Measurements from ENCODE around the gene LSMEM2.

The LSMEM2 gene

GRCh38 chr3:50294089-50294488 lies 15.2 kb downstream of the LSMEM2 start:
- Histone ChIP-seq H3K4me1 (peaks cover 33 to 44% (median 39%) of the 10 kb centered on the region in 10 experiments), H3K4me2 (no peak overlapping the region), H3K36me3 (peaks cover 14 to 29% (median 17%) of the 10 kb centered on the region in 11 experiments), H4K20me1 (peaks cover 0 to 30% (median 14%) of the 10 kb centered on the region in 11 experiments; a peak in 12 of 22 replicates), H3K27ac (no peak overlapping the region), H3K9ac (no peak overlapping the region), H3K9me3 (replicated peaks in 1 of 11) (no peaks in the 10 kb centered on the region), H3K27me3 (no peaks in the 10 kb centered on the region), H3K4me3 (no peak overlapping the region)
- TF ChIP-seq Cebpa-rat (IDR thresholded peaks at IDR 0.05), result no peak

- H3K4me2 ChIP-seq, result no peak overlapping the region
- peaks cover 0 to 24% (median 7%) of the 10 kb centered on the region in 11 experiments; a peak in 12 of 22 replicates for H4K20me1 ChIP-seq
- H3K9ac ChIP-seq, result no peak overlapping the region
- no peak overlapping the region for H3K4me3 ChIP-seq
- peaks cover 35 to 47% (median 41%) of the 10 kb centered on the region in 10 experiments for H3K4me1 ChIP-seq
- no peaks in the 10 kb centered on the region for H3K9me3 ChIP-seq (replicated peaks in 1 of 11)
- H3K27me3 ChIP-seq, result no peaks in the 10 kb centered on the region
- no peak for TF ChIP-seq Cebpa-rat (IDR thresholded peaks at IDR 0.05)
- no peak overlapping the region for H3K27ac ChIP-seq
- H3K36me3 ChIP-seq, result peaks cover 7 to 22% (median 11%) of the 10 kb centered on the region in 11 experiments; a peak in 21 of 22 replicates
These were observed 15.9 kb downstream of the LSMEM2 start for GRCh38 chr3:50294492-50295403.

GRCh38 chr3:50295553-50296431 lies 16.9 kb downstream of the LSMEM2 start:
- H3K9me3 ChIP-seq (replicated peaks in 1 of 11), result no peaks in the 10 kb centered on the region
- H3K27me3 ChIP-seq, result no peaks in the 10 kb centered on the region
- H3K4me1 ChIP-seq, result peaks cover 39 to 47% (median 43%) of the 10 kb centered on the region in 10 experiments
- peak overlapping the region in 1 of 11 experiments; percentile 41; a peak in 1 of 22 replicates for H3K9ac ChIP-seq
- no peak overlapping the region for H3K27ac ChIP-seq
- no peak for TF ChIP-seq Cebpa-rat (IDR thresholded peaks at IDR 0.05)
- peaks cover 0 to 12% (median under 1%) of the 10 kb centered on the region in 11 experiments; a peak in 6 of 22 replicates for H3K36me3 ChIP-seq
- no peak overlapping the region for H3K4me3 ChIP-seq
- H4K20me1 ChIP-seq, result peaks cover 0 to 14% (median 0%) of the 10 kb centered on the region in 11 experiments; a peak in 5 of 22 replicates
- no peak overlapping the region for H3K4me2 ChIP-seq

- Histone ChIP-seq H3K4me2 (0 out of 22 replicates have a peak overlapping the region, but pooled peaks of 1 of the 11 experiments have one; percentile 98), H4K20me1 (peaks cover 0 to 14% (median 0%) of the 10 kb centered on the region in 11 experiments; a peak in 5 of 22 replicates), H3K27me3 (no peaks in the 10 kb centered on the region), H3K9me3 (replicated peaks in 1 of 11) (no peaks in the 10 kb centered on the region), H3K4me1 (peaks cover 34 to 47% (median 37%) of the 10 kb centered on the region in 10 experiments), H3K27ac (no peak overlapping the region), H3K4me3 (no peak overlapping the region), H3K9ac (peak overlapping the region in 1 of 11 experiments; percentile 3; a peak in 1 of 22 replicates), H3K36me3 (peaks cover 0 to 10% (median 0%) of the 10 kb centered on the region in 11 experiments; a peak in 2 of 22 replicates)
- TF ChIP-seq Cebpa-rat (IDR thresholded peaks at IDR 0.05), result no peak
These were observed 18.0 kb downstream of the LSMEM2 start for GRCh38 chr3:50296721-50297383.

GRCh38 chr3:50297384-50297775 lies 18.5 kb downstream of the LSMEM2 start:
- H3K4me1 ChIP-seq, result peaks cover 34 to 47% (median 37%) of the 10 kb centered on the region in 10 experiments
- TF ChIP-seq Cebpa-rat (IDR thresholded peaks at IDR 0.05), result no peak
- H3K36me3 ChIP-seq, result peaks cover 0 to 10% (median 0%) of the 10 kb centered on the region in 11 experiments; a peak in 2 of 22 replicates
- H3K4me3 ChIP-seq, result peak overlapping the region in 1 of 10 experiments; percentile 82; a peak in 1 of 20 replicates
- H4K20me1 ChIP-seq, result peaks cover 0 to 14% (median 0%) of the 10 kb centered on the region in 11 experiments; a peak in 5 of 22 replicates
- no peak overlapping the region for H3K27ac ChIP-seq
- H3K4me2 ChIP-seq, result peak overlapping the region in 8 of 11 experiments; percentile 95 to 99 (median 98); a peak in 11 of 22 replicates
- H3K9ac ChIP-seq, result peak overlapping the region in 2 of 11 experiments; percentile 77 to 84; a peak in 4 of 22 replicates
- H3K27me3 ChIP-seq, result no peaks in the 10 kb centered on the region
- H3K9me3 ChIP-seq (replicated peaks in 1 of 11), result no peaks in the 10 kb centered on the region

- Histone ChIP-seq H3K4me1 (peaks cover 27 to 44% (median 31%) of the 10 kb centered on the region in 10 experiments), H3K27me3 (no peaks in the 10 kb centered on the region), H3K36me3 (peaks cover 0 to 10% (median 0%) of the 10 kb centered on the region in 11 experiments; a peak in 2 of 22 replicates), H3K9ac (peak overlapping the region; percentile 75 to 87 (median 81)), H3K4me3 (peak overlapping the region; percentile 66 to 84 (median 74)), H3K27ac (peak overlapping the region; percentile 42 to 86 (median 77); a peak in 21 of 22 replicates), H3K9me3 (replicated peaks in 1 of 11) (no peaks in the 10 kb centered on the region), H4K20me1 (peaks cover 0 to 14% (median 0%) of the 10 kb centered on the region in 11 experiments; a peak in 5 of 22 replicates), H3K4me2 (peak overlapping the region; percentile 82 to 99 (median 98))
- no peak for TF ChIP-seq Cebpa-rat (IDR thresholded peaks at IDR 0.05)
These were observed 19.2 kb downstream of the LSMEM2 start for GRCh38 chr3:50297896-50298725.

GRCh38 chr3:50298836-50299637 lies 20.1 kb downstream of the LSMEM2 start, which contains the start of the genes HYAL3 and NAA80:
TSS of gene HYAL3 (minus strand) at chr3:50299405. CDS start at chr3:50295602, 3,803 bp downstream.
TSS of gene NAA80 (minus strand) at chr3:50299405. CDS start at chr3:50297463, 1,942 bp downstream.
- H3K4me2 ChIP-seq, result peak within 1 kb of the TSS; percentile 95 to 99 (median 98)
- peaks cover 0 to 10% (median 0%) of the 10 kb centered on the region in 11 experiments; a peak in 2 of 22 replicates for H3K36me3 ChIP-seq
- no peaks in the 10 kb centered on the region for H3K9me3 ChIP-seq (replicated peaks in 1 of 11)
- H3K4me1 ChIP-seq, result peaks cover 24 to 46% (median 26%) of the 10 kb centered on the region in 10 experiments
- H3K27me3 ChIP-seq, result no peaks in the 10 kb centered on the region
- H4K20me1 ChIP-seq, result peaks cover 0 to 14% (median 0%) of the 10 kb centered on the region in 11 experiments; a peak in 5 of 22 replicates
- H3K9ac ChIP-seq, result peak within 1 kb of the TSS; percentile 75 to 87 (median 81)
- TF ChIP-seq Cebpa-rat (IDR thresholded peaks at IDR 0.05), result no peak
- H3K27ac ChIP-seq, result peak within 1 kb of the TSS; percentile 42 to 87 (median 78); a peak in 21 of 22 replicates
- peak within 1 kb of the TSS; percentile 66 to 84 (median 74) for H3K4me3 ChIP-seq

All from BLaER1 treated with 17β-estradiol and CSF1 and Interleukin-3, amounts not matched to agents 10 nM and 100 nM (cell line).